Measurements from ENCODE around the gene SMAD2. TPM values are rescaled to one million over a fixed set of nuclear protein-coding genes. Genes with fewer than 3 reads are reported as not detected.

SMAD2 gene
- total and polyA plus RNA-seq, 3 donors from 2014 or later: 76.9 to 115 (median 109) TPM

DNA sequence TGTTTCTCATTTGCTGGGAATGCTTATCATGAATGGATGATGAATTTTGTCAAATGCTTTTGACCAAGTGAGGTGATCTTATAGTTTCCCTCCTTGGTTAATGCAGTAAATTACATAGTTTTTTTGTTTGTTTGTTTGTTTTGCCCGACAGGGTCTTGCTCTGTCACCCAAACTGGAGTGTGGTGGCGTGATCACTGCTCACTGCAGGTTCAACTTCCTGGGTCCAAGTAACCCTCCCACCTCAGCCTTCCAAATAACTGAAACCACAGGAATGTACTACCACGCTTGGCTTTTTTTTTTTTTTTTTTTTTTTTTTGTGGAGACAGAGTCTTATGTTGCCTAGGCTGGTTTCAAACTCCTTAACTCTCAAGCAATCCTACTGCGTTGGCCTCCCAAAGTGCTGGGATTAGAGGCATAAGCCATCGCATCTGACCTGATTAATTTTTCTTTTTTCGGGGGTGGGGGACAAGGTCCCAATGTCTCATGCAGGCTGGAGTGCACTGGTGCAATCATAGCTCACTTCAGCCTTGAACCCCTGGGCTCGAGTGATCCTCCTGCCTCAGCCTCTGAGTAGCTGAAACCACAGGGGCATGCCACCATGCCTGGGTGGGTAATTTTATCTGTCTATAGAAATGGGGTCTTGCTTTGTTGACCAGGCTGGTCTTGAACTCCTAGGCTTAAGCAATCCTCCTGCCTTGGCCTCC, 48.6 kb downstream of the SMAD2 start:
- H3K36me3 ChIP-seq (ENCODE audit: low read depth, missing control alignments): no peaks in the 10 kb centered on the region
- no peak for DNase-seq
- no peak for TF ChIP-seq POLR2A (IDR thresholded peaks at IDR 0.05)
- TF ChIP-seq, protein P1, sequence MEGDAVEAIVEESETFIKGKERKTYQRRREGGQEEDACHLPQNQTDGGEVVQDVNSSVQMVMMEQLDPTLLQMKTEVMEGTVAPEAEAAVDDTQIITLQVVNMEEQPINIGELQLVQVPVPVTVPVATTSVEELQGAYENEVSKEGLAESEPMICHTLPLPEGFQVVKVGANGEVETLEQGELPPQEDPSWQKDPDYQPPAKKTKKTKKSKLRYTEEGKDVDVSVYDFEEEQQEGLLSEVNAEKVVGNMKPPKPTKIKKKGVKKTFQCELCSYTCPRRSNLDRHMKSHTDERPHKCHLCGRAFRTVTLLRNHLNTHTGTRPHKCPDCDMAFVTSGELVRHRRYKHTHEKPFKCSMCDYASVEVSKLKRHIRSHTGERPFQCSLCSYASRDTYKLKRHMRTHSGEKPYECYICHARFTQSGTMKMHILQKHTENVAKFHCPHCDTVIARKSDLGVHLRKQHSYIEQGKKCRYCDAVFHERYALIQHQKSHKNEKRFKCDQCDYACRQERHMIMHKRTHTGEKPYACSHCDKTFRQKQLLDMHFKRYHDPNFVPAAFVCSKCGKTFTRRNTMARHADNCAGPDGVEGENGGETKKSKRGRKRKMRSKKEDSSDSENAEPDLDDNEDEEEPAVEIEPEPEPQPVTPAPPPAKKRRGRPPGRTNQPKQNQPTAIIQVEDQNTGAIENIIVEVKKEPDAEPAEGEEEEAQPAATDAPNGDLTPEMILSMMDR (IDR thresholded peaks at IDR 0.05): no peak
- 86 to 97% methylated on average over 7 of the region's 7 CpGs for WGBS, 2 donors
- no peak overlapping the region for H3K4me3 ChIP-seq
- no peaks in the 10 kb centered on the region for H3K9me3 ChIP-seq
- H3K4me1 ChIP-seq: no peaks in the 10 kb centered on the region
- no peaks in the 10 kb centered on the region for H3K27me3 ChIP-seq
- H3K27ac ChIP-seq: no peak overlapping the region
- intact Hi-C loops (cut with DNase I; ENCODE audit: low total_unique reads): no loop called here

DNA sequence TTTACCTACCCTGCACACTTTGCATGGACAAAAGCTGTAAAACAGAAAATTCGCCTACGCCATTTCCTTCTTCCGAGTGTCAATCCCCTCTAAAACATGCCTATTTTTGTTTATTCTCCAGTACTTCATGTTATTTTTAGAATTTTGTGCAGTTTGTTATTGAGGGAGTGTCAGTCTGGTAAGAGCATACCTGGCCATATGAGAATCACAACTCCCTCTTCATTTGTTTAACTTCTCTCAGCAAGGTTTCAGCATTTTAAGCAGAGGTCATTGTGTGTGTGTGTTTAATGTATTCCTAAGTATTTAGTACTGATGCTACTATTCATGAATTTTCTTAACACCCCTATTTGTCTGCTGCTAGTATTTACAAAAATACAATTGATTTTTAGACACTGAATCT, 49.4 kb downstream of the SMAD2 start:
- no peaks in the 10 kb centered on the region for H3K27me3 ChIP-seq
- no peaks in the 10 kb centered on the region for H3K4me1 ChIP-seq
- no peaks in the 10 kb centered on the region for H3K36me3 ChIP-seq (ENCODE audit: low read depth, missing control alignments)
- intact Hi-C loops (cut with DNase I; ENCODE audit: low total_unique reads): no loop called here
- TF ChIP-seq POLR2A (IDR thresholded peaks at IDR 0.05): no peak
- TF ChIP-seq, protein P1 (IDR thresholded peaks at IDR 0.05): no peak
- H3K9me3 ChIP-seq: no peaks in the 10 kb centered on the region
- H3K4me3 ChIP-seq: no peak overlapping the region
- no peak overlapping the region for H3K27ac ChIP-seq
- no peak for DNase-seq
- WGBS, 2 donors: 87 to 95% methylated on average over 3 of the region's 3 CpGs

DNA sequence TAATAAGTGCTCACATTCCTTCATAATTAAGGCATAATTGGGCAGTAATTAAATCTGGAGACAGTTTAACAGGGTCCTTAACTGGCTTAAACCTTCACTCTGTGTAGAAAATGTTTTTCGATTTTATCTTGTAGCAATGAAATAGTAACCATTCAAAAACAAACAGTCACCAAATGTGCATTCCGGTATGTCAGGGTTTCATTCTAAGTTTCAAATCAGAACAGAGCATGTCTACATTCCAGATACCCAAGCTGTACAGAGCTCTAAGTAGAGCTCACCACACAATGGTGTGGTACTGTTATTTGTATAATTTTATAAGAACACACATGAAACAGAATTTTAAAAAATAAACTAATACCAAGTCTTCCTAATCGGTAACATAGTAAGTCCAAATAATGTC, 52.6 kb downstream of the SMAD2 start:
- no peak for TF ChIP-seq POLR2A (IDR thresholded peaks at IDR 0.05)
- TF ChIP-seq, protein P1 (IDR thresholded peaks at IDR 0.05): no peak
- no peak for DNase-seq
- intact Hi-C loops (cut with DNase I; ENCODE audit: low total_unique reads): no loop called here
- Histone ChIP-seq H3K9me3 (no peaks in the 10 kb centered on the region), H3K36me3 (ENCODE audit: low read depth, missing control alignments) (no peaks in the 10 kb centered on the region), H3K27me3 (no peaks in the 10 kb centered on the region), H3K27ac (no peak overlapping the region), H3K4me3 (no peak overlapping the region), H3K4me1 (peaks cover 2% of the 10 kb centered on the region)
- 53 to 75% methylated on average over 3 of the region's 3 CpGs for WGBS, 2 donors

DNA sequence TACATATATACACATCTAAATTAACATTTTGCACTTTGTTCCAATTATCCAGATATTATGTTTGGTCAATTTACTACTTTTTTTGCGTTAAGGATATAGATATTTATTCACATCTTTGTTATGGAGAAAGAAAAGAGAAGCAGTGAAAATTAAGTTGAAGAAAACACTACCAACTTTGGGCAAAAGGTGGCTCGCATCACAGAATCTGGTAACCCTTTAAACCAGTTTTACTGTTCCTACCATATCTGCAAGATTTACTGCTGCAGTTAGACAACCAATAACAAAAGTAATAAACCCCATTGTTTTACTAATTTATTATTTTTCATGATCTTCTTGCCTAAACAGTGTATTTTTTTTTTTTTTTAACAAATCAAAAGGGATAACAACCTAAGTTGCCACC, 53.6 kb downstream of the SMAD2 start:
- 86 to 97% methylated on average over 2 of the region's 2 CpGs for WGBS, 2 donors
- TF ChIP-seq, protein P1 (IDR thresholded peaks at IDR 0.05): no peak
- no peak for TF ChIP-seq POLR2A (IDR thresholded peaks at IDR 0.05)
- Histone ChIP-seq H3K9me3 (no peaks in the 10 kb centered on the region), H3K36me3 (ENCODE audit: low read depth, missing control alignments) (no peaks in the 10 kb centered on the region), H3K4me3 (no peak overlapping the region), H3K27me3 (no peaks in the 10 kb centered on the region), H3K4me1 (peaks cover 3% of the 10 kb centered on the region), H3K27ac (no peak overlapping the region)
- intact Hi-C loops (cut with DNase I; ENCODE audit: low total_unique reads): no loop called here
- DNase-seq: no peak

DNA sequence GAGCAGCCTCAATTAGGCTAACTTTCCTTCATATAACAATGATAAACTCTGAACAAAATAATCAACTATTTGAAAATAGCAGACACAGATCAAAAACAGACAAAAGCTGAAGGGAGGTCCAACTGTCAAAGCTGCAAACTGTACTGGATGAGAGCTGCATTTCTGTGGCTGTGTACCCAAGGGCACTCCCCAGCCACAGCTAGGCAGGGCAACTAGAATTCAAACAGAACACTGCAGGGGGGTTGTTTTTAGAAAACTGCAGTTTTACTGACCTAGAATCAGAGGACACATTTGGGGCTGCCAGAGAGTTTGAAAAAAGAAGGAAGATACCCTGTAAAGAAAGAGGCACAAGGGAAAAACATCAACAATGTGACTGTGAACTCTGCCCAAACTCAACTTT, 56.8 kb downstream of the SMAD2 start:
- H3K9me3 ChIP-seq: no peaks in the 10 kb centered on the region
- no peak for TF ChIP-seq POLR2A (IDR thresholded peaks at IDR 0.05)
- TF ChIP-seq, protein P1 (IDR thresholded peaks at IDR 0.05): no peak
- no peak overlapping the region for H3K4me3 ChIP-seq
- DNase-seq: no peak
- H3K27ac ChIP-seq: no peak overlapping the region
- H3K4me1 ChIP-seq: peaks cover 3% of the 10 kb centered on the region
- intact Hi-C loops (cut with DNase I; ENCODE audit: low total_unique reads): no loop called here
- no peaks in the 10 kb centered on the region for H3K36me3 ChIP-seq (ENCODE audit: low read depth, missing control alignments)
- no peaks in the 10 kb centered on the region for H3K27me3 ChIP-seq

All from testis (tissue), 3 donors.